C4-2B (cell line): ENCODE measurements around the gene CAMTA1.
"Not testable (repeated sequence)": the region's sequence is repeated elsewhere in the genome, so short reads cannot be mapped to it uniquely, and the experiment has no call there.

ENCODE experiments used
- H3K27ac ChIP-seq: fragments of 450-650 bp; 2 replicates; pipeline ENCODE4 v1.5.1; 2017
- CTCF ChIP-seq: fragments of 450-650 bp; conservative IDR thresholded peaks from 2 replicates; pipeline ENCODE4 v1.5.1; 2017; ENCODE audit warnings: mild to moderate bottlenecking
- ZFX ChIP-seq: fragments of 450-650 bp; IDR thresholded peaks from 2 replicates; pipeline ENCODE4 v1.6.1; 2017

The CAMTA1 gene

DNA sequence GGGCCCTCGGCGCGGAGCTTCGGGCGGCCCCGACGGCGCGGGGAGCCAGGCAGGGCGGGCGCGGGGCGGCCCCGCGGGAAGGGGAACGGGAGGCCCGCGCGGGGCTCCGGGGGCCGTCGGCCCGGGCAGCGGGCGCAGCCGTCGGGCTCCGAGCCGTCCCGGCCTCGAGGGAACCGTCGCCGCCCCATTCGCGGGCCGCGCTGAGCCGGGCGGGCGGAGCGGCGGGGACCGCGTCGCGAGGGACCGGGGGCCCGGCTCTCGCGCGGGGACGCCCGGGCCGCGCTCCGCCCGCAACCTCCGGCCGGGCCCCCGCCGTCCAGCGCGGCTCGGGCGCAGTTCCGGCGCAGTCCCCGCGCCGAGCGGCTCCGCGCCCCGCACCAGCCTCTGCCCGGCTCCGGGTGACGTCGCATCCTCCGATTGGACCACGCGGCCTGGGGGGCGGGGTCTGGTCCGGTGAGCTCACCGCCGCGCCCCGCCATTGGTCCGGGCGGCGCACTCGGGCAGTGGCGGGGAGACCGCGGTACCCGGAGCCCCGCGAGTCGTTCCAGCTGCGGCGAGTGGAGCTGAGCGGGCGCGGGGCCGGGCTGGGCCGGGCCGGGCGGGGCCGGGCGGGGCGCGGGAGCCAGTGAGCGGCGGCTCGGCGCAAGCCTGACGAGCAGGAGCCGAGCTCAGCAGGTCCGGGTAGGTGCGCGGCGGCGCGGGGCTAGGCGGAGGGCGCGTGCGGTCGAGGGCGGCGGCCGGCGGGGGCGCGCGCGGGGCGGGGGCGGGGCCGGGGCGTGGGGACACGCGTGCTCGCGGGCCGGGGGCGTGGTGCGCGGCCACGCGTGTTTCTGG, 919.2 kb downstream of the CAMTA1 start:
- peak overlapping the region; percentile 30 for H3K27ac ChIP-seq
- TF ChIP-seq CTCF (no peak), ZFX (peak; percentile 43)

- no peak for TF ChIP-seq ZFX
- no peak for TF ChIP-seq CTCF
- peak overlapping the region; percentile 30 for H3K27ac ChIP-seq
Observed at GRCh38 chr1:7705048-7705907, 920.0 kb downstream of the CAMTA1 start.

DNA sequence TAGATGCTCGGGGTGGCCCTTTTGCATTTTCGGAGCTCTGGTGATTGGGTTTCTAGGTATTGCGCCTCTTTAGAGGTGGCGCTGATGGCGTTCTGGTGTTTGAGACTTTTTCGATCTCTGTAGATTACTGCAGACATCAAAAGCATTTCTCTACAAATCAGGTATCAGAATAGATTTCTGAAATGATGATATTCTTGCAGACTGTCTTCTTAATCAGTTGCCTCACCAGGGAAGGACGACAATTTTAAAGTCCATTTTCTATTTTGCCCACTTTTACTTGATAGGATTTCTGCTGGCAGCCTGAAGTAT, 920.6 kb downstream of the CAMTA1 start:
- H3K27ac ChIP-seq, result no peak overlapping the region

GRCh38 chr1:7707527-7707926, 922.3 kb downstream of the CAMTA1 start:
- H3K27ac ChIP-seq, result no peak overlapping the region
- TF ChIP-seq CTCF (no peak), ZFX (no peak)

More for the DNA sequence above, 920.6 kb downstream of the CAMTA1 start:
- TF ChIP-seq CTCF (no peak), ZFX (no peak)

DNA sequence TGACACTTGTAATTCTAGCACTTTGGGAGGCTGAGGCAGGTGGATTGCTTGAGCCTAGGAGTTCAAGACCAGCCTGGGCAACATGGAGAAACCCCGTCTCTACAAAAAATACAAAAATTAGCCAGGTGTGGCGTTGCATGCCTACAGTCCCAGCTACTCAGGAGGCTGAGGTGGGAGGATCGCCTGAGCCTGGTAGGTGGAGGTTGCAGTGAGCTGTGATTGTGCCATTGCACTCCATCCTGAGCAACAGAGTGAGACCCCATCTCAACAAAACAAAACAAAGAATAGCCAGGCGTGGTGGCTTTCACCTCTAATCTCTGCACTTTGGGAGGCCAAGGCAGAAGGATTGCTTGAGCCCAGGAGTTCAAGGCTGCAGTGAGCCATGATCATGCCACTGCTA, 922.8 kb downstream of the CAMTA1 start:
- H3K27ac ChIP-seq, result not testable (repeated sequence)

DNA sequence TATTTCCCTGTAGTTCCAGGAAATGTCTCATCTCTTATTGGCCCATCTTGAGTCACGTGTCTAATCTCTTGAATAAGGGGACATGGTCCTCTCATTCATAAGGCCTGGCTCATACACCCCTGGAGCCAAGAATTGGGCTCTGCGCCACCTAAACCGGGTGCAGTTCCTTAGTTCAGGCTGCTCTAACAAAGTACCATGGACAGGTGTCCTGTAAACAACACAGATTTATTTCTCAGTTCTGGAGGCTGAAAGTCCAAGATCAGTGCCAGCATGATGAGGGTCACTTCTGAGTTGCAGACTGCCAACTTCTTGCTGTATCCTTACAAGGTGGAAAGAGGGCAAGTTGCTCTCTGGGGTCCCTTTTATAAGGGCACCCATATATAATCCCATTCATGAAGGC, 925.6 kb downstream of the CAMTA1 start:
- H3K27ac ChIP-seq, result no peak overlapping the region
- TF ChIP-seq CTCF (no peak), ZFX (no peak)

DNA sequence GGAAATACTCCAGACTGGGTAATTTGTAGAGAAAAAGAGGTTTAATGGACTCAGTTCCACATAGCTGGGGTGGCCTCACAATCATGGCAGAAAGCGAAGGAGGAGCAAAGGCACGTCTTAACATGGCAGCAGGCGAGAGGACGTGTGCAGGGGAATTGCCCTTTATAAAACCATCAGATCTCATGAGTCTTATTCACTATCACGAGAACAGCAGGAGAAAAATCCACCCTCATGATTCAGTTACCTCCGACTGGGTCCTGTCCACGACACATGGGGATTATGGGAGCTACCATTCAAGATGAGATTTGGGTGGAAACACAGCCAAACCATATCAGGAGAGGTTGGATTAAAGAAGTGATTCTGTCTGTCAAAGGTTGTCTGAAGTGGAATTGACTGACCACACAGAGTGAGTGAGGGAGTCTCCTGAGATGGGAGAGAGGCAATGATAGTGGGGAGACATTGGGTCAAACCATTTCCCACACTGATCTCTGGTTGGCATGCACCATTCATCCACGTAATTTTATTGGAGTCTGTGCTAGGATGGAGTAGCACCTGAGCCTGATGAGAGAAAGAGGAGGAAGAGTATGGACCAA, 927.6 kb downstream of the CAMTA1 start:
- TF ChIP-seq CTCF (no peak), ZFX (no peak)
- no peak overlapping the region for H3K27ac ChIP-seq
